SK-N-SH (cell line): ENCODE measurements around the gene VPS25.

Source experiments
- CHD2 ChIP-seq: fragments of 150-350 bp; IDR thresholded peaks from 2 replicates; pipeline ENCODE4 v1.6.1; 2018; ENCODE audit warnings: low read length; ENCODE audit not compliant: partially characterized antibody
- CTCF ChIP-seq: fragments of 200-600 bp; sonication (generic); IDR thresholded peaks from 2 replicates; pipeline ENCODE4 v1.6.1; 2017; ENCODE audit warnings: antibody characterized with exemption, mild to moderate bottlenecking, moderate library complexity
- EP300 ChIP-seq, 2 experiments: IDR thresholded peaks; 2 replicates each; pipeline versions ENCODE4 v1.4.0 to v1.6.1; 2012; ENCODE audit warnings: borderline replicate concordance in 1 of 2, low read depth in 1 of 2, low read length in 1 of 2
- POLR2AphosphoS5 ChIP-seq: IDR thresholded peaks from 2 replicates; pipeline ENCODE4 v1.6.1; 2012; ENCODE audit warnings: low read depth, low read length
- REST ChIP-seq: IDR thresholded peaks from 2 replicates; pipeline ENCODE4 v1.6.1; 2012; ENCODE audit warnings: mild to moderate bottlenecking, low read depth, low read length, moderate library complexity
- SIN3A ChIP-seq: IDR thresholded peaks from 2 replicates; pipeline ENCODE4 v1.6.1; 2012; ENCODE audit warnings: low read depth, mild to moderate bottlenecking, low read length, moderate library complexity, borderline replicate concordance
- TAF1 ChIP-seq: IDR thresholded peaks from 2 replicates; pipeline ENCODE4 v1.6.1; 2012; ENCODE audit warnings: low read depth, mild to moderate bottlenecking, low read length, moderate library complexity, borderline replicate concordance
- ZBTB33 ChIP-seq: IDR thresholded peaks from 2 replicates; pipeline ENCODE4 v1.4.0; 2012; ENCODE audit warnings: low read depth, borderline replicate concordance

GRCh38 chr17:42744283-42744805 is 28.9 kb upstream of the VPS25 start:
- no peak for TF ChIP-seq CHD2
- no peak for TF ChIP-seq CTCF
- no peak for TF ChIP-seq TAF1
- TF ChIP-seq ZBTB33, result no peak
- no peak for TF ChIP-seq REST
- TF ChIP-seq EP300 (IDR thresholded peaks at IDR 0.05; ENCODE audit: borderline replicate concordance in 1 of 2, low read depth in 1 of 2, low read length in 1 of 2), result no peak
- no peak for TF ChIP-seq SIN3A
- no peak for TF ChIP-seq POLR2AphosphoS5
